Left renal cortex interstitium (tissue), 4 donors: ENCODE results near the gene NONO. TPM values are rescaled to one million over a fixed set of nuclear protein-coding genes. Genes with fewer than 3 reads are reported as not detected.

ENCODE experiments used
- polyA plus RNA-seq, 4 donors: library from polyadenylated mRNA; unstranded; fragments of 120-200 nt; gene quantifications; one replicate each; pipeline ENCODE4 v1.2.1, GENCODE V29; 2013; ENCODE audit not compliant: insufficient read length in 4 of 4

Gene NONO
- polyA plus RNA-seq, 4 donors: 571 to 672 (median 620) TPM

Other genes with a start within 250 kb of the NONO start
- 10 to 100 TPM; 48.0 to 62.0 (median 55.3) TPM for gene SNX12, start 215.3 kb upstream of the NONO start, polyA plus RNA-seq
- gene FOXO4, start 187.8 kb upstream of the NONO start, polyA plus RNA-seq: 10 to 100 TPM; 25.5 to 29.1 (median 25.9) TPM
- gene CXorf65, start 176.9 kb upstream of the NONO start, polyA plus RNA-seq: under 1 TPM in 2 of 4 donors, not detected in 2; 0.54 to 0.60 TPM
- 1 to 10 TPM in 3 of 4 donors, under 1 TPM in 1; 0.88 to 1.7 (median 1.3) TPM for gene IL2RG, start 172.1 kb upstream of the NONO start, polyA plus RNA-seq
- gene MED12, start 165.0 kb upstream of the NONO start, polyA plus RNA-seq: 10 to 100 TPM; 29.2 to 69.2 (median 44.1) TPM
- 1 to 10 TPM; 4.9 to 6.0 (median 5.4) TPM for gene NLGN3, start 138.8 kb upstream of the NONO start, polyA plus RNA-seq
- gene GJB1, start 60.4 kb upstream of the NONO start, polyA plus RNA-seq: 10 to 100 TPM; 39.5 to 48.2 (median 45.5) TPM
- 10 to 100 TPM; 50.1 to 74.4 (median 58.1) TPM for gene ZMYM3, start 29.5 kb upstream of the NONO start, polyA plus RNA-seq
- gene ITGB1BP2, start 18.1 kb downstream of the NONO start, polyA plus RNA-seq: 1 to 10 TPM in 2 of 4 donors, under 1 TPM in 2; 0.62 to 2.9 (median 1.9) TPM
- gene TAF1, start 82.7 kb downstream of the NONO start, polyA plus RNA-seq: 10 to 100 TPM; 31.5 to 54.2 (median 41.9) TPM
- 100 to 1,000 TPM; 133 to 308 (median 229) TPM for gene OGT, start 249.5 kb downstream of the NONO start, polyA plus RNA-seq